ENCODE results near the gene GRB2. TPM values are rescaled to one million over a fixed set of nuclear protein-coding genes. Genes with fewer than 3 reads are reported as not detected.

The GRB2 gene
- total and polyA plus RNA-seq, 10 of the 15 experiments (the other 5 are each of a cell fraction or from before 2014, with no cell fraction given), result 113 to 268 (median 158) TPM

DNA sequence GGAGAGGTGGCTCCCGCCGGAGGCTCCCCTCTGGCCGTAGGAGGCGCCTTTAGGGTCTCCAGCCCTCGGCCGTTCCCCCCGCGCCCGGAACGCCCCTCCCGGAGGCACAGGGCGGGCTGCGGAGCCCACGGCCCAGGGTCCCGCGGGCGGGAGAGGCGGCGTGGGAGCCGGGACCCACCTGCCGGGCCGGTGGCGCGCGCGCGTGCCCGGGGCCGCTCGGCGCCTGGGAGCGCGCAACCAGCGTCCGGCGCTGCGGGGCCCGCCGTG, 134.6 kb downstream of the GRB2 start, which contains the start of gene MIF4GD (continued):
- TF ChIP-seq IRF5 (IDR thresholded peaks at IDR 0.05; ENCODE audit: borderline replicate concordance) (no peak), POLR2AphosphoS2 (IDR thresholded peaks at IDR 0.05; ENCODE audit: low read depth, low read length) (no peak; the same call in 1 of the 2 replicates), RELA (IDR thresholded peaks at IDR 0.05; ENCODE audit: borderline replicate concordance, partially characterized antibody) (no peak), BHLHE40 (IDR thresholded peaks at IDR 0.05; ENCODE audit: borderline replicate concordance in 1 of 2, low read depth in 2 of 2, low read length in 1 of 2) (no peak), CHD4 (IDR thresholded peaks at IDR 0.05) (no peak), ZNF24 (IDR thresholded peaks at IDR 0.05) (no peak)

DNA sequence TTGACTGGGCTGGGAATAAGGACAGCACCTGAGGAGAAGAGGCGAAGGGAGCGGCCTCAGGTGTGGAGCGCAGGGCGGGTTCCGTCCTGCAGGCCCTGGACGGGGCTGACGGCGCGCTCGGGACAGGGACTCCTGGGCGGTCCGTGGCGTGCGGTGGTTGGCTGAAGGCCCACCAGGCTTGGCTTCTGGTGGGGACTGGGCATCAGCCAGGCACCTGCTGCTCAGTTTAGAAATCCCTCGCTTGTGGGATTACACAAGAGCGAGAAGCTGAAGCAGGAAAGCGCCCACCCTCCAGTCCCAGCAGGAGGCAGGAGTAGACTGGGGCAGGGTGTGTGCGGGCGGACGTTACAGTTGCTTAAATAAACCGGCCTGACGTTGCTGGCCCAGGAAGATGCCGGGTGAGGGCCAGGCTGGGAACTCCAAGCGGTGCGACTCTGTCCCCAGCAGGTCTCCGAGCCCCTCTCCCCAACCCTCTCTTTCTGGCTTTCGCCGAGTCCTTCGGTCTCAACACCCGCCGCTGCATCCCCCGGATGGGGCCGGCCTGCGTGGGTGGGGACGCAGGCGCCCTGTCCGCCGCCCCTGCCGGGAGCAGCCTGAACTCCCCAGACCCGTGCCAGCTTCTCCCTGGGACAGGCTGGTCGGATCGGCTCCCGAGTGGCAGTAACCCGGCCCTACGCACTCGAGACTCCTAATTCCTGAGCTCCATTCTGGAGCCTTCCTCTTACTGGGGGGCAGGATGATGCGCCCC, 135.1 kb downstream of the GRB2 start:
- Histone ChIP-seq H3K4me3 (peak overlapping the region; percentile 77), H3K36me3 (ENCODE audit: control insufficient read depth in 2 of 2, insufficient read depth in 2 of 2, low read length in 1 of 2) (peaks cover 16 to 24% of the 10 kb centered on the region in 2 experiments; a peak in 3 of 4 replicates), H3K9ac (ENCODE audit: control insufficient read depth, insufficient read depth, low read length) (peak overlapping the region; percentile 83), H3K27ac (ENCODE audit: control insufficient read depth, insufficient read depth) (peak overlapping the region; percentile 85), H3K4me2 (ENCODE audit: control insufficient read depth, insufficient read depth) (peak overlapping the region; percentile 81), H3K4me1 (ENCODE audit: control insufficient read depth, insufficient read depth, low read length) (peaks cover 24% of the 10 kb centered on the region), H3K9me3 (replicated peaks; ENCODE audit: control insufficient read depth, insufficient read depth, low read length) (no peaks in the 10 kb centered on the region), H2AFZ (ENCODE audit: control insufficient read depth, low read depth, low read length) (peak overlapping the region; percentile 54), H3K27me3 (replicated peaks in 1 of 2; ENCODE audit: control insufficient read depth in 2 of 2, insufficient read depth in 2 of 2, low read length in 1 of 2) (no peaks in the 10 kb centered on the region), H3K79me2 (ENCODE audit: control insufficient read depth, insufficient read depth, low read length) (peaks cover 32% of the 10 kb centered on the region), H4K20me1 (ENCODE audit: control insufficient read depth, insufficient read depth) (no peaks in the 10 kb centered on the region)
- RAD21 ChIA-PET (ENCODE audit: unreplicated experiment), result interaction anchor here (0.6 to 4.8 kb wide), 34 partner anchors 9 to 325 kb away, joined by 3 to 68 read pairs (median 6); partner anchors contain the start of genes GGA3, GRB2, MRPL58 and MRPS7
- under 1% methylated on average over 47 of the region's 47 CpGs for WGBS (ENCODE audit: insufficient coverage, insufficient replicate concordance, low lambda C conversion rate, missing lambda C conversion rate)
- intact Hi-C loops (cut with micrococcal nuclease; ENCODE audit: unreplicated experiment) (loop anchor here (2.0 kb wide), 2 partner anchors 134 to 142 kb away; partner anchors contain the start of gene GRB2), in situ Hi-C loops (cut with MboI) (loop anchor here (5.0 kb wide), 1 partner anchor 142 kb away; no protein-coding TSS in a partner anchor)
- no peak for DNase-seq (ENCODE audit: low read depth, low spot score)
- no TSS peak for BruUV-seq (replicated peaks)
- POLR2A ChIA-PET, result interaction anchor here (0.6 to 6.4 kb wide), 24 partner anchors 9 to 990 kb away, joined by 3 to 73 read pairs (median 5); partner anchors contain the start of genes GGA3, GRB2, MRPS7 and SLC25A19
- CTCF ChIA-PET, result interaction anchor here (0.6 to 5.3 kb wide), 51 partner anchors 9 to 363 kb away, joined by 3 to 58 read pairs (median 4); partner anchors contain the start of genes GGA3, GRB2, MRPL58 and MRPS7
- SMC1A ChIA-PET (ENCODE audit: uncharacterized antibody, unreplicated experiment), result interaction anchor here (1.0 to 2.8 kb wide), 20 partner anchors 9 to 309 kb away, joined by 3 to 24 read pairs (median 6); partner anchors contain the start of genes GGA3, GRB2, MRPS7 and NUP85
- peak; percentile 69 for FAIRE-seq
- peak; percentile 64 for ATAC-seq
- TF ChIP-seq RAD21 (IDR thresholded peaks at IDR 0.05; ENCODE audit: insufficient read depth, low read depth, low read length), result peak; percentile 53
- TF ChIP-seq TAF1 (IDR thresholded peaks at IDR 0.05; ENCODE audit: borderline replicate concordance, low read depth, low read length), result 0 out of 2 replicates have a peak, but pooled peaks have one; percentile 1
- peak; percentile 20; the same call in 1 of the 2 replicates for TF ChIP-seq RUNX3 (IDR thresholded peaks at IDR 0.05; ENCODE audit: low read length)
- TF ChIP-seq MXI1 (IDR thresholded peaks at IDR 0.05; ENCODE audit: low read depth, low read length), result peak; percentile 35; the same call in 1 of the 2 replicates
- TF ChIP-seq, protein P1, sequence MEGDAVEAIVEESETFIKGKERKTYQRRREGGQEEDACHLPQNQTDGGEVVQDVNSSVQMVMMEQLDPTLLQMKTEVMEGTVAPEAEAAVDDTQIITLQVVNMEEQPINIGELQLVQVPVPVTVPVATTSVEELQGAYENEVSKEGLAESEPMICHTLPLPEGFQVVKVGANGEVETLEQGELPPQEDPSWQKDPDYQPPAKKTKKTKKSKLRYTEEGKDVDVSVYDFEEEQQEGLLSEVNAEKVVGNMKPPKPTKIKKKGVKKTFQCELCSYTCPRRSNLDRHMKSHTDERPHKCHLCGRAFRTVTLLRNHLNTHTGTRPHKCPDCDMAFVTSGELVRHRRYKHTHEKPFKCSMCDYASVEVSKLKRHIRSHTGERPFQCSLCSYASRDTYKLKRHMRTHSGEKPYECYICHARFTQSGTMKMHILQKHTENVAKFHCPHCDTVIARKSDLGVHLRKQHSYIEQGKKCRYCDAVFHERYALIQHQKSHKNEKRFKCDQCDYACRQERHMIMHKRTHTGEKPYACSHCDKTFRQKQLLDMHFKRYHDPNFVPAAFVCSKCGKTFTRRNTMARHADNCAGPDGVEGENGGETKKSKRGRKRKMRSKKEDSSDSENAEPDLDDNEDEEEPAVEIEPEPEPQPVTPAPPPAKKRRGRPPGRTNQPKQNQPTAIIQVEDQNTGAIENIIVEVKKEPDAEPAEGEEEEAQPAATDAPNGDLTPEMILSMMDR (IDR thresholded peaks at IDR 0.05 in 2 of 3, conservative IDR thresholded peaks at IDR 0.05 in 1 of 3; ENCODE audit: control insufficient read depth in 2 of 3, extremely low read depth in 1 of 3, insufficient read depth in 1 of 3, low read depth in 3 of 3, low read length in 3 of 3), result peak; percentile 42 to 72 (median 50)
- 0 out of 2 replicates have a peak, but pooled peaks have one; percentile 9 for TF ChIP-seq CHD2 (IDR thresholded peaks at IDR 0.05; ENCODE audit: borderline replicate concordance, low read depth, low read length)
- no peak for TF ChIP-seq HDGF (IDR thresholded peaks at IDR 0.05)
- peak in 1 of 2 experiments; percentile 34; a peak in 1 of 4 replicates for TF ChIP-seq BHLHE40 (IDR thresholded peaks at IDR 0.05; ENCODE audit: borderline replicate concordance in 1 of 2, low read depth in 2 of 2, low read length in 1 of 2)
- TF ChIP-seq MLLT1 (IDR thresholded peaks at IDR 0.05), result 0 out of 2 replicates have a peak, but pooled peaks have one; percentile 32

Measured in GM12878 (cell line).